Measurements from ENCODE around the gene ITFG2. TPM values are rescaled to one million over a fixed set of nuclear protein-coding genes. Genes with fewer than 3 reads are reported as not detected.

The ITFG2 gene
- total RNA-seq, 1 donor from 2014 or later = 42.3 TPM

GRCh38 chr12:2826721-2827515, 14.4 kb downstream of the ITFG2 start:
- Histone ChIP-seq H3K36me3 (peaks cover 71% of the 10 kb centered on the region), H3K27me3 (no peaks in the 10 kb centered on the region), H3K4me3 (no peak overlapping the region), H3K27ac (no peak overlapping the region), H3K9me3 (no peaks in the 10 kb centered on the region), H3K4me1 (no peaks in the 10 kb centered on the region)
- no peak for TF ChIP-seq CTCF (IDR thresholded peaks at IDR 0.05)
- DNase-seq (no peak), ATAC-seq (no peak)
- intact Hi-C loops (cut with DNase I) = no loop called here

- Histone ChIP-seq H3K27me3 (no peaks in the 10 kb centered on the region), H3K4me1 (peaks cover 1% of the 10 kb centered on the region), H3K4me3 (no peak overlapping the region), H3K36me3 (peaks cover 48% of the 10 kb centered on the region), H3K27ac (no peak overlapping the region), H3K9me3 (no peaks in the 10 kb centered on the region)
- no peak for ATAC-seq
- DNase-seq = no peak
- TF ChIP-seq CTCF (IDR thresholded peaks at IDR 0.05) = no peak
- intact Hi-C loops (cut with DNase I) = no loop called here
Observed at GRCh38 chr12:2829275-2829674, 16.8 kb downstream of the ITFG2 start.

- no peak for TF ChIP-seq CTCF (IDR thresholded peaks at IDR 0.05)
- Histone ChIP-seq H3K4me1 (peaks cover 7% of the 10 kb centered on the region), H3K27me3 (no peaks in the 10 kb centered on the region), H3K27ac (no peak overlapping the region), H3K36me3 (peaks cover 14% of the 10 kb centered on the region), H3K9me3 (no peaks in the 10 kb centered on the region), H3K4me3 (no peak overlapping the region)
- ATAC-seq (no peak), DNase-seq (no peak)
- intact Hi-C loops (cut with DNase I) = no loop called here
Observed at GRCh38 chr12:2832550-2833127, 20.2 kb downstream of the ITFG2 start.

- H3K27ac ChIP-seq = no peak overlapping the region
- no peaks in the 10 kb centered on the region for H3K9me3 ChIP-seq
- no peaks in the 10 kb centered on the region for H3K27me3 ChIP-seq
- TF ChIP-seq CTCF (IDR thresholded peaks at IDR 0.05) = no peak
- intact Hi-C loops (cut with DNase I) = no loop called here
- DNase-seq (no peak), ATAC-seq (no peak)
- no peak overlapping the region for H3K4me3 ChIP-seq
- peaks cover 7% of the 10 kb centered on the region for H3K4me1 ChIP-seq
- H3K36me3 ChIP-seq = peaks cover 7% of the 10 kb centered on the region
Observed at GRCh38 chr12:2833327-2833726, 20.9 kb downstream of the ITFG2 start.

- Histone ChIP-seq H3K27me3 (no peaks in the 10 kb centered on the region), H3K36me3 (peaks cover 4% of the 10 kb centered on the region), H3K9me3 (no peaks in the 10 kb centered on the region), H3K4me1 (peaks cover 7% of the 10 kb centered on the region), H3K27ac (no peak overlapping the region), H3K4me3 (no peak overlapping the region)
- DNase-seq (no peak), ATAC-seq (no peak)
- TF ChIP-seq CTCF (IDR thresholded peaks at IDR 0.05) = no peak
- intact Hi-C loops (cut with DNase I) = no loop called here
Observed at GRCh38 chr12:2833810-2834209, 21.3 kb downstream of the ITFG2 start.

Data from upper lobe of right lung (tissue), 1 donor.